Epithelial cell of proximal tubule (primary cell): ENCODE measurements around the gene UPK3B. TPM values are rescaled to one million over a fixed set of nuclear protein-coding genes. Genes with fewer than 3 reads are reported as not detected.

Experiments used
- total RNA-seq: library from RNA; depleted of rRNA; stranded (reverse); fragments of >200 nt; gene quantifications from 2 replicates; pipeline ENCODE4 v1.2.3, GENCODE V29; 2015

Gene UPK3B
- total RNA-seq, 1 donor from 2014 or later = not detected

Other genes starting within 250 kb of the UPK3B start
- gene HSPB1, start 207.9 kb upstream of the UPK3B start, total RNA-seq = 199 and 435 TPM in 2 replicates
- 71.4 and 74.7 TPM in 2 replicates for gene YWHAG, start 151.6 kb upstream of the UPK3B start, total RNA-seq
- gene SSC4D, start 100.9 kb upstream of the UPK3B start, total RNA-seq = 1.2 and 2.1 TPM in 2 replicates
- gene ZP3, start 85.6 kb upstream of the UPK3B start, total RNA-seq = 0.87 and 4.7 TPM in 2 replicates
- 11.5 and 12.3 TPM in 2 replicates for gene DTX2, start 48.8 kb upstream of the UPK3B start, total RNA-seq
- gene SPDYE16, start 32.7 kb downstream of the UPK3B start, total RNA-seq = not detected in 2 replicates
- 4.2 and 7.4 TPM in 2 replicates for gene POMZP3, start 116.7 kb downstream of the UPK3B start, total RNA-seq